Eye (tissue), 1 donor: ENCODE measurements around the gene HIVEP1.

ENCODE experiments used
- DNase-seq: peaks from one replicate; pipeline ENCODE4 v3.0.0-alpha.2; 2015

Gene HIVEP1

DNA sequence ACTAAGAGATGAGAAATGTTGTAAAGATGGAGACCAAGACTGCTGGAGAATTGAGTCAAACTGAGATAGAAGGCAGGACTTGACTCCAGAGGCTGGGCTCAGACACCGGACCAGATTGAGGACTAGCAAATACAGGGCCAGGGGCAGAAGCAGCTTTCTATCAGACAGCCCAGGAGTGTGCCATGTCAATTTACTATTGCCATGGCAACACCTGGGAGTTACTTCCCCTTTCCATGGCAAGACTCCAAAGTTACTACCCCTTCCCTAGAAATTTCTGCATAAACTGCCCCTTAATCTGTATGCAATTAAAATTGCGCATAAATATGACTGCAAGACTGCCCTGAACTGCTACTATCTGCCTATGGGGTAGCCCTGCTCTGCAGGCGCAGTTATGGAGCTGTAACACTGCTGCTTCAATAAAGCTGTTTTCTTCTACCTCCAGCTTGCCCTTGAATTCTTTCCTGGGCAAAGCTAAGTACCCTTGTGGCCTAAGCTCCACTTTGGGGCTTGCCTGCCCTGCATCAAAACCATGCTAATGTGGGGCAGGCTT is 188.0 kb downstream of the HIVEP1 start:
- no peak for DNase-seq

DNA sequence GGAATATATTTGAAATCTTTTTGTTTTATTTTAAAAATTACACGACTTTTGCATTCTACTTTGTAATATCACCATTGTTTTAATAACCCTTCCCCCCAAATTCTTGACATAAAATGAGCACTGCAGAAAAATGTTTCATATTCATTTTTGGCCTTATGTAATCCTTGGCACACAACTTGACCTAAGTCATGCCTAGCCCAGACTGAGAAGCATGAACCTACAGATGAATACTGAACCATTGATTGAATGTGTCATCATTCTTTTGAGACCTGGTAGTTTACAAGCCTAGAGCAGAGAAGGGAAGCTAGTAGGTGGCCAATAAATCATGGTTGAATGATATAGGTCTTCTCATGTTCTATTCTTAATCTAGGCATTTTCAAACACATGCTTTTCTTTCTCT is 188.6 kb downstream of the HIVEP1 start:
- DNase-seq: no peak

DNA sequence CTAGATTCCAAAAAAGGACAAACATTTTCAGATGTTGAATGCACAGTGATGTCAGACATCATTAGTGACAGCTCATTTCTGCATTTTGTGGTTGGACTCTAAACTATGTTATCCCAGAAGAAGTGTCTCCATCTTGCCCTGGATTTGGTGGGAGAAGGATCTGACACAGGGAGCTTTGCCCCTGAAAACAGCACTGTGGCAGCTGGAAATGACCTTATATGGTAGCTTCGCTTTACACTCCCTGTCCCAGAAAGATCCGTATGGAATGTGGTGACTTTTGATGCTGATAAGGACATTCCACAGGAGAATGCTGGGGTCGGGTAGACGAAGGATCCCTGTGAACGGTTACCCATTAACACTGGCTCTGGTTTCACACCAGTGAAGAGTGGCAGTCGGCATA is 190.9 kb downstream of the HIVEP1 start:
- DNase-seq: no peak

DNA sequence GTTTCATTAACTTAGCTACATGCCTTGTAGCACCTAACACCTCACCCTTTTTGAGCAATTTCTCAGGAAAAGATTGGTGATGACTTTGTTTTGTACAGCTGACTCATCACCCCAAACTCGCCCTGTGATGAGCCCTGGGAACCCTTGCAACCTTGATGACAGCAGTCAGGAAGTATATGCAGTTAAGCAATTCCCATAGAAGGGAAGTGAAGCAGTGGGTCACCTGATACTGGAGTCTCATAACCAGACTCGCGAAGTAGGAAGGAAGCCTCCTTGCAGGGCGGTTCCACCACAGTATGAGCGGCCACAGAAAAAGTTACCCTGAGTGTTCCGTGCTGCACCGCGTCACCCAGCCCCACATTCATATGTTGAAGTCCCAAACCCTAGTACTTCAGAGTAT is 196.1 kb downstream of the HIVEP1 start:
- no peak for DNase-seq

DNA sequence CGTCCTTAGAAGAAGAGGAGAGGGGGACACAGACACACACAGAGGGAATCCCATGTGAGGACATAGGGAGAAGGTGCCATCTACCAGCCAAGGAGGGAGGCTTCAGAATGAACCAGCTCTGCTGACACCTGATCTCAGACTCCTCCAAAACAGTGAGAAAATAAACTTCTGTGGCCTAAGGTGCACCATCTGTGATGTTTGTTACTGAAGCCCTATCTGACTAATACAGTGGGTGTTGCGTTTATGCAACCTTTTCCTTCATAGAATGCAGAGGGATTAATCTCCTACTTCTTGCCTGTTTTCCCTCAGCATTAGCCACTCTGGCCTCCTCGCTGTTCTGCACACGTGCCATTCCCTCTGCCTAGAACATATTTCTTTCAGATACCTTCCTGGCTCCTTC is 196.6 kb downstream of the HIVEP1 start:
- DNase-seq: no peak
